ENCODE data around the gene KLHL6. TPM values are rescaled to one million over a fixed set of nuclear protein-coding genes. Genes with fewer than 3 reads are reported as not detected.

KLHL6 gene
- total and polyA plus RNA-seq, 2 of the 8 experiments (the other 6 are each of a cell fraction or from before 2014, with no cell fraction given) = 0.05 TPM; not detected in 1

- Histone ChIP-seq H2BK120ac (replicated peaks; ENCODE audit: low read depth, low read length) (no peak overlapping the region), H3K27ac (ENCODE audit: low read depth, low read length) (no peak overlapping the region), H3K23me2 (ENCODE audit: low read depth, low read length) (no peaks in the 10 kb centered on the region), H3K23ac (ENCODE audit: insufficient read length) (no peak overlapping the region), H3K79me2 (ENCODE audit: control insufficient read depth in 1 of 2, insufficient read depth in 2 of 2, low read length in 2 of 2) (no peaks in the 10 kb centered on the region), H4K20me1 (replicated peaks in 1 of 2; ENCODE audit: control insufficient read depth in 1 of 2, insufficient read depth in 2 of 2, low read length in 2 of 2) (no peaks in the 10 kb centered on the region), H2AK5ac (ENCODE audit: low read depth, low read length) (no peak overlapping the region), H4K5ac (ENCODE audit: insufficient read length, low read depth, low read length) (no peak overlapping the region), H3K4me1 (replicated peaks in 1 of 4; ENCODE audit: control insufficient read depth in 3 of 4, insufficient read depth in 4 of 4, low read length in 3 of 4) (peaks cover 1 to 7% (median 5%) of the 10 kb centered on the region in 4 experiments; a peak in 4 of 7 replicates), H3K56ac (replicated peaks; ENCODE audit: insufficient read length, low read depth, low read length) (no peak overlapping the region), H2BK5ac (ENCODE audit: low read depth, low read length) (no peak overlapping the region), H3K4me3 (ENCODE audit: extremely low read depth in 1 of 4, insufficient read depth in 2 of 4, low read depth in 3 of 4, low read length in 4 of 4) (no peak overlapping the region), H3K18ac (ENCODE audit: extremely low read depth, low read length) (no peak overlapping the region), H2BK15ac (ENCODE audit: low read length) (no peak overlapping the region), H3K9me3 (ENCODE audit: insufficient read depth in 2 of 2, low read depth in 1 of 2, low read length in 1 of 2) (no peaks in the 10 kb centered on the region), H4K8ac (ENCODE audit: extremely low read depth, insufficient read depth, low read length) (no peak overlapping the region), H3K27me3 (replicated peaks in 1 of 4; ENCODE audit: control insufficient read depth in 3 of 4, extremely low read depth in 1 of 4, insufficient read depth in 3 of 4, low read length in 3 of 4) (no peaks in the 10 kb centered on the region; a peak in 1 of 7 replicates), H3K14ac (ENCODE audit: insufficient read length) (no peak overlapping the region), H2BK20ac (ENCODE audit: low read length) (no peak overlapping the region), H3K36me3 (ENCODE audit: control insufficient read depth in 2 of 4, insufficient read depth in 4 of 4, low read length in 3 of 4) (no peaks in the 10 kb centered on the region), H3K79me1 (ENCODE audit: low read depth, low read length) (no peaks in the 10 kb centered on the region), H3K4ac (replicated peaks; ENCODE audit: insufficient read length, low read depth, low read length) (no peak overlapping the region), H2BK12ac (ENCODE audit: low read depth, low read length) (no peak overlapping the region), H3K9ac (replicated peaks in 1 of 4; ENCODE audit: extremely low read depth in 1 of 4, low read depth in 3 of 4, low read length in 3 of 4) (no peak overlapping the region), H4K91ac (replicated peaks; ENCODE audit: insufficient read length, low read length) (no peak overlapping the region), H3K4me2 (ENCODE audit: insufficient read depth in 1 of 2, low read depth in 2 of 2, low read length in 2 of 2) (no peak overlapping the region), H2AFZ (ENCODE audit: low read length) (no peak overlapping the region)
- POLR2A ChIA-PET (ENCODE audit: partially characterized antibody) = no interaction called here
- DNase-seq (ENCODE audit: low read depth in 1 of 2, low spot score in 2 of 2) (no peak), FAIRE-seq (no peak)
- TF ChIP-seq, protein P1, sequence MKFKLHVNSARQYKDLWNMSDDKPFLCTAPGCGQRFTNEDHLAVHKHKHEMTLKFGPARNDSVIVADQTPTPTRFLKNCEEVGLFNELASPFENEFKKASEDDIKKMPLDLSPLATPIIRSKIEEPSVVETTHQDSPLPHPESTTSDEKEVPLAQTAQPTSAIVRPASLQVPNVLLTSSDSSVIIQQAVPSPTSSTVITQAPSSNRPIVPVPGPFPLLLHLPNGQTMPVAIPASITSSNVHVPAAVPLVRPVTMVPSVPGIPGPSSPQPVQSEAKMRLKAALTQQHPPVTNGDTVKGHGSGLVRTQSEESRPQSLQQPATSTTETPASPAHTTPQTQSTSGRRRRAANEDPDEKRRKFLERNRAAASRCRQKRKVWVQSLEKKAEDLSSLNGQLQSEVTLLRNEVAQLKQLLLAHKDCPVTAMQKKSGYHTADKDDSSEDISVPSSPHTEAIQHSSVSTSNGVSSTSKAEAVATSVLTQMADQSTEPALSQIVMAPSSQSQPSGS (IDR thresholded peaks at IDR 0.05; ENCODE audit: low read length) = no peak
- TF ChIP-seq KDM4A (IDR thresholded peaks at IDR 0.05; ENCODE audit: low read depth, low read length, severe bottlenecking) (no peak), SIRT6 (IDR thresholded peaks at IDR 0.05; ENCODE audit: low read length) (no peak), RBBP5 (IDR thresholded peaks at IDR 0.05; ENCODE audit: borderline replicate concordance, low read depth, low read length) (no peak), TBP (IDR thresholded peaks at IDR 0.05; ENCODE audit: low read depth, low read length) (no peak)
- 94% methylated on average over 3 of the region's 3 CpGs; no CpG with 5 or more reads in 1 of the 2 experiments for WGBS, 2 experiments (ENCODE audit: extremely low coverage in 1 of 2, insufficient coverage in 1 of 2, insufficient read length in 1 of 2, insufficient replicate concordance in 2 of 2, low coverage in 1 of 2, low lambda C conversion rate in 2 of 2, missing lambda C conversion rate in 1 of 2)
- CTCF ChIA-PET (ENCODE audit: partially characterized antibody) = interaction anchor here (0.7 to 2.9 kb wide), 8 partner anchors 10 to 238 kb away, joined by 3 to 6 read pairs (median 3); no protein-coding TSS in a partner anchor
Observed at GRCh38 chr3:183584914-183585280, 29.4 kb upstream of the KLHL6 start.
